T-helper 17 cell (primary cell): Measurements from ENCODE around the gene TRAPPC11. TPM values are rescaled to one million over a fixed set of nuclear protein-coding genes. Genes with fewer than 3 reads are reported as not detected.

ENCODE experiments used
- ATAC-seq: fragments of 150-1000 bp; cut with Tn5 transposase; 2 replicates; pipeline ENCODE4 v1.10.0; 2021; ENCODE audit warnings: mild to moderate bottlenecking, moderate library complexity
- DNase-seq, 3 donors: peaks; one replicate each; pipeline versions ENCODE4 v3.0.0 to v3.0.0-alpha.2; 2020 to 2021
- H3K9me3 ChIP-seq: one replicate; pipeline ENCODE4 v1.7.0; 2013; ENCODE audit warnings: low read length, mild to moderate bottlenecking; ENCODE audit not compliant: control insufficient read depth, poor library complexity, severe bottlenecking
- H3K27ac Mint-ChIP-seq: one replicate; pipeline ENCODE4 v1.8.0; 2022; ENCODE audit warnings: mild to moderate bottlenecking, moderate library complexity, mixed read lengths
- H3K27me3 Mint-ChIP-seq: one replicate; pipeline ENCODE4 v1.8.0; 2022; ENCODE audit warnings: mixed read lengths
- H3K36me3 Mint-ChIP-seq: one replicate; pipeline ENCODE4 v1.8.0; 2022; ENCODE audit warnings: low read depth, mixed read lengths
- H3K4me1 Mint-ChIP-seq: one replicate; pipeline ENCODE4 v1.8.0; 2022; ENCODE audit warnings: mild to moderate bottlenecking, mixed read lengths
- H3K4me3 Mint-ChIP-seq: one replicate; pipeline ENCODE4 v1.8.0; 2022; ENCODE audit warnings: mild to moderate bottlenecking, moderate library complexity, mixed read lengths
- total RNA-seq, 4 donors: library from RNA in 2 of 4; stranded (reverse) in 2 of 4; gene quantifications; one replicate each; pipeline ENCODE4 v1.2.3 and lab custom pipeline; 2022 to 2026

The TRAPPC11 gene
- total RNA-seq, 2 donors from 2014 or later, result 24.7 to 27.3 TPM

DNA sequence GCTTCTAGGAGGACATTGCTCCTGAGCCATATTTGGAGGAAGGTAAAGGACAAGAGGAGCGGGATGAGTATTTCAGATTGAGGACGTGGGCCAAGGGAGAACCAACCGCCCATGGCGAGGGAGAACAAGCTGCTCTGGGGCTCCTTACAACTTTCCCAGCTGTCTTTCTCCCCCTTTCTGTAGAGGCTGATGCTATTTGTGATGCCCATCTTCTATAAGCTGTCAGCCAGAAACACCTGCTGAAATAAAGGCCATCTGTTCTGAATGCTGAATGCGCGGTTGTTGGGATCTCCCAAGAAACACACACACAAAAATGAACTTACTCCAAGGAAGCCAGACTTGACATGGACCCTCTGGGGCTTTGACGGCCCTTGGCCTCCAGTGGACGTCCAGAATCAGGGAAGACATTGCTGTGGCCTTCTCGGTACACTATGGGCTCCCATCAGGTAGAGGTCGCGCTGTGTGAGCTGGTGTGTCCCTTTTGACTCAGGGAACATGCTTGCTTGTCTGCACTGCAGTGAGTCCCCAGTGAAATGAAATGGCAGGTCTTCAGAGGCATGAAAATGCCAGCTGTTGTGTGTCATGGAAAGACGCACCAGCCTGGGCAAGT, 31.0 kb upstream of the TRAPPC11 start:
- H3K4me3 Mint-ChIP-seq, result no peak overlapping the region
- DNase-seq (no peak), ATAC-seq (no peak)
- H3K9me3 ChIP-seq, result no peaks in the 10 kb centered on the region
- peaks cover 7% of the 10 kb centered on the region for H3K27me3 Mint-ChIP-seq
- peaks cover 2% of the 10 kb centered on the region for H3K36me3 Mint-ChIP-seq
- no peaks in the 10 kb centered on the region for H3K4me1 Mint-ChIP-seq
- H3K27ac Mint-ChIP-seq, result no peak overlapping the region

DNA sequence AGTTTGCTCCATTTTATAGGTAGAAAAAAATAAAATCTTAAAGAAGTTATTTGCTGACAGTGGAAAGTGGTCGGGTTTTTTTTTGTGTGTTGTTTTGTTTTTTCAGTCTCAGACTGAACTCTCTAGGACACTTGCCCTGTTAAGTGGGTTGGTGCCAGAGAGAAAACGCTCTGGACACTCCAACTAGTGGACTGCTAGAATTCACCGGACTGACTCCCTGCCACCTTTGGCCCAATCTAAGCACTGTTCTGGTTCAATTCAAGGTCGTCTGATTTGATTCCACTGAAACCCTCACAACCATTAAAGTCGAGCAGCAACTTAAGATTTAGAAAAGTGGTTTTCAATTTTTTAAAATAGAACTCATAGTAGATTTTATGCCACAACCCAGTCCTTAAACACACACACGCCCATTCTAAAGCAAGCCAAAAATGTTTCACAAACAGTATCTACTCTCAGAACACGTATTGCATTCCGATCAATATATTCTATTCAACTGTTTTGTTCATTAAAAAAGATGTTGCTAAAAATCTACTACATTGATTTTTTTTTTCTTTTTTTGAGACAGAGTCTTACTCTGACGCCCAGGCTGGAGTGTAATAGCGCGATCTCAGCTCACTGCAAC, 27.4 kb upstream of the TRAPPC11 start:
- Mint-ChIP-seq H3K4me1 (no peaks in the 10 kb centered on the region), H3K27ac (no peak overlapping the region), H3K4me3 (no peak overlapping the region), H3K27me3 (peaks cover 5% of the 10 kb centered on the region), H3K36me3 (peaks cover 5% of the 10 kb centered on the region)
- no peak for DNase-seq
- H3K9me3 ChIP-seq, result no peaks in the 10 kb centered on the region
- no peak for ATAC-seq

DNA sequence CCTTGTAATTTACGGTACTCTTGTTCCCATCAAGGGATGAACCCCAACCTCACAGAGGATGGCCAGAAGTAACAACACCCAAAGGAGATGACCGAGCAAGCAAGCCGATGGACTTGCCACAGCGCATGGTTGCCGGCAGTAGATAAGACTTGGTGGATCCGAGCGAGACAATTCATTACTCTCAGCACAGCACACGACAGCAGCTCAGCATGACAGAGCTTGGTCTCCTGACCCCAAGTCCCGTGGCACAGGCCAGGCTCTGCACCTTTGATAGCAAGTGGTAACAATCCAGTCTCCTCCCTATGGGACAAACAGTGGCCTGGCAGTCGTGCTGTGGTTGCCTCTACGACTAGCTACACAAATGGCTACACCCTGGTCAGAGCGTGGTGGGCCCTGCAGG, 26.4 kb upstream of the TRAPPC11 start:
- no peaks in the 10 kb centered on the region for H3K9me3 ChIP-seq
- Mint-ChIP-seq H3K4me3 (no peak overlapping the region), H3K4me1 (no peaks in the 10 kb centered on the region), H3K27me3 (peaks cover 5% of the 10 kb centered on the region), H3K27ac (no peak overlapping the region), H3K36me3 (peaks cover 7% of the 10 kb centered on the region)
- ATAC-seq, result no peak
- DNase-seq, result no peak

DNA sequence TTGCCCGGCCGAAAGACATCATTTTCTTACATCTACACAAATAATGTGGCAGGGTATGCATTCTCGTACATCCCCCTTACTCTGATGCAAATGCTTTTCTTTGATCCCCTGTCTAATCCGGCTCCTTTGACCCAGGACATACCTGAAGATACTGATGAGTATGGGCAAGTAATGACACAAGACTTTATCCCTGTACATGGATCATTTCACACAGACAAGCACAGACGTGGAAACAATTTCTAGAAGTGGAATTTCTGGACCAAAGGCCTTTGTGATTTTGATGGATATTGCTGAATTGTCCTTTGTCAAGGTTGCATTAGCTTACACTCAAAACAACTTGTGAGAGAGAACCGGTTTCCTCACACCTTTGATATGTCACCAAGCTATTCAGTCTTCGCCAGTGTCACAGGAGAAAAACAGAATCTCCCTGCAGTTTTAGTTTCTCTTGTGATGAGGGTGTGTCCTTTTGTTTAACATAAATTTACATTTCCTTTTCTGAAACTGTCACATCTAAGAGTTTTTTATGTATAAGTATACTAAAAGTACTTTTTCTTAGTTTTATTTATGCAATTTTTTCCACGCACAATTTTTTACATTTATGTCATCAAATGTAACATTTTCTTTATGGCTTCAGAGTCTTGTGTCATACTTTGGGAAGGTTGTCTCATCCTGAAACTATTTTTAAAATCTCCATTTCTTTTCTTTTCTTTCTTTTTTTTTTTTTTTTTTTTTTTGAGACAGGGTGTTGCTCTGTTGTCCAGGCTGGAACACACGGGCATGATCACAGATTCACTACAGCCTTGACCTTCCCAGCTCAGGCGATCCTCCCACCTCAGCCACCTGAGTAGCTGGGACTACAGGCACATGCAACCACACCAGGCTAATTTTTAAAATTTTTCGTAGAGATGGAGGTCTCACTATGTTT, 25.4 kb upstream of the TRAPPC11 start:
- H3K9me3 ChIP-seq, result no peaks in the 10 kb centered on the region
- DNase-seq, result no peak
- Mint-ChIP-seq H3K27ac (no peak overlapping the region), H3K27me3 (peaks cover 5% of the 10 kb centered on the region), H3K4me3 (no peak overlapping the region), H3K4me1 (no peaks in the 10 kb centered on the region), H3K36me3 (peaks cover 5% of the 10 kb centered on the region)
- ATAC-seq, result no peak

DNA sequence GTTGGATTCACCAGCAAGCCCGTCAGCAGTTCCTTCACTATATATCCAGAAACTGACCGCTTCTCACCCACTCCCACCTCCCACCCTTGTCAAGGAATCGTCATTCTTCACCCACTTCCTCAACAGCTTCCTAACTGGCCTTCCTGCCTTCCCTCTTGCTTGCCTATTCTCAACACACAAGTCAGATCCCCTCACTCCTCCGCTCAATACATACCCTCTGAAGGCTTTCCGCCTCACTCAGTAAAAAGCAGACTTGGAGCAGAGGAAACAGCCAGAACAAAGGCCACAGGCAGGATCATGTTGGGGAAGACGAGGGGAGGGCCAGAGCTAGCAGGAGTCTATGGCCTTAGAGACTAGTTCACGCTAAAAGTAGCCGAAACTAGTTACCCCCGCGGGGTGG, 23.8 kb upstream of the TRAPPC11 start:
- no peaks in the 10 kb centered on the region for H3K4me1 Mint-ChIP-seq
- H3K36me3 Mint-ChIP-seq, result peaks cover 5% of the 10 kb centered on the region
- DNase-seq, result no peak
- H3K9me3 ChIP-seq, result no peaks in the 10 kb centered on the region
- no peak overlapping the region for H3K4me3 Mint-ChIP-seq
- H3K27ac Mint-ChIP-seq, result no peak overlapping the region
- H3K27me3 Mint-ChIP-seq, result peaks cover 5% of the 10 kb centered on the region
- no peak for ATAC-seq

DNA sequence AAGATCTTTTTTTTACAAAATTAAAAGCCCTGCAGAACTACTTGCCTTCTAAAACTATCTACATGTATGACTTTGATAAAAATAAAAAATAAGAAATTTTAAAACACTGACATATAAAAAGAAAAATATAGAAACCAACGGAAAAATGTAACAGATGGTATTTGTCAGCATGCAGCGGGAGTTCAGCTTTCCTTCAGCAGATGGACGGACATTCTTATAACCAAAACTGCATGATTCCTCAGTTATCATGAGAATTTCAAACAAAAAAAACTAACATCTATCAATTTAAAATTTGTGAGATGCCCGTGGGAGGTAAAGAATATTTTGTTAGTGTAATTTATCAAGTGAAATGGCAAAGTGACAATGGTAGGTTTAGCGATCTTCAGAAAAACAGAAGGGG, 23.4 kb upstream of the TRAPPC11 start:
- no peaks in the 10 kb centered on the region for H3K4me1 Mint-ChIP-seq
- H3K36me3 Mint-ChIP-seq, result peaks cover 5% of the 10 kb centered on the region
- H3K27me3 Mint-ChIP-seq, result peaks cover 5% of the 10 kb centered on the region
- H3K4me3 Mint-ChIP-seq, result no peak overlapping the region
- H3K27ac Mint-ChIP-seq, result no peak overlapping the region
- no peaks in the 10 kb centered on the region for H3K9me3 ChIP-seq
- DNase-seq, result no peak
- no peak for ATAC-seq

DNA sequence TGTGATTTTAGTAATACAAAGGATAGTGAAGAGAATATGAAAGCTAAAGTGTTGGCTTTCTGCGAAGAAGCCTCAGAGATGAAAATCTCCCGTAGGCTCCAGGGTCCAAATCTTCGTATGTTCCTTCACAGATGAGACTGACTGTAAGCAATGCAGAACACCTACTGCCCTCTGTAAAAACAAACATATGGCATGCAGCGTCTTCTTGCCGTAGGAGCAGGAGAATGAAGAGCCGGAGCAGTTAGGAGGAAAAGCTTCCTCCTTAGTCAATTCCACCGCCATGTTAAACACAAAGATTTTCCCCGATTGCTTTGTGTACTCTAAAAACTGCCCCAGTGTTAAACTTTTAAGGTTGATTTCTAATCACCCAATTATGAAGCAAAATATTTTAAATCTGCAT, 22.6 kb upstream of the TRAPPC11 start:
- ATAC-seq (no peak), DNase-seq (no peak)
- Mint-ChIP-seq H3K4me1 (no peaks in the 10 kb centered on the region), H3K27me3 (peaks cover 5% of the 10 kb centered on the region), H3K36me3 (peaks cover 5% of the 10 kb centered on the region), H3K4me3 (no peak overlapping the region), H3K27ac (peak overlapping the region; percentile 24)
- no peaks in the 10 kb centered on the region for H3K9me3 ChIP-seq

DNA sequence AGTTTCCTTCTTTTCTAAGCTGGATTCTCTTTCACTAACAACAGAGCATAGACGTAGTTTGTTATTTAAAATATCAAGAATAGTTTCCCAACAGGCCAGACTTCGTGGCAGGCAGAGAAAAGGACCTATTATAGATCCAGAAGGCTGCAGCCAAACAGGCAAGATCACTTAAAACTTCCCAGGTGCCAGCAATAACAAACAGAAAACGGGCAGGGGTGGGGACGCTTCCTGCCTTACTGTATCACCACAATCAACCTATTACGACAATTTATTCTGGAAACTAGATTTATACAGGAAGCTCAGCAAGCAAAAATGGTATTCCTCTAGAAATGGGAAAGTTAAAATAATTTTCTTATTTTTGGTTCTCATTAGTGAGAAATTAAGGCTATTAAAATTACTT, 22.2 kb upstream of the TRAPPC11 start:
- Mint-ChIP-seq H3K27me3 (peaks cover 5% of the 10 kb centered on the region), H3K27ac (peak overlapping the region; percentile 24), H3K4me1 (no peaks in the 10 kb centered on the region), H3K4me3 (no peak overlapping the region), H3K36me3 (peaks cover 5% of the 10 kb centered on the region)
- DNase-seq (no peak), ATAC-seq (no peak)
- H3K9me3 ChIP-seq, result no peaks in the 10 kb centered on the region

DNA sequence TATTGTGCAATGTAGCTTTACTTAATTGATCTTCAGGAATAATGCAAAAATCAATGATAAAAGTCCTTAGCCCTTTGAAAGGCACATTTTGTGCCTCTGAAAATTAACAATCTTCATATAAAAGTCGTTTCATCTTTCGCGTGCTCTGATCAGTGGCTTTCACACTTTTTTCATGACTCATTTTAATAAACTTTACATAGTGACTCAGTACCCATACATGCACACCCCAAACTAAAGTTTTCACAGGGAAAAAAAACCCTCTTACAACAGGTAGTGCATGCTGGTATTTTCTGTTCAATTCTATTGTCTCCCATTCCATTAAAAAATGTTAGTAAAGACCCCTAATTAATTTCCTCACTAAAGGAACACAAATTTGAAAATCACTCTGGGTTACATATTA, 21.6 kb upstream of the TRAPPC11 start:
- no peak overlapping the region for H3K4me3 Mint-ChIP-seq

DNA sequence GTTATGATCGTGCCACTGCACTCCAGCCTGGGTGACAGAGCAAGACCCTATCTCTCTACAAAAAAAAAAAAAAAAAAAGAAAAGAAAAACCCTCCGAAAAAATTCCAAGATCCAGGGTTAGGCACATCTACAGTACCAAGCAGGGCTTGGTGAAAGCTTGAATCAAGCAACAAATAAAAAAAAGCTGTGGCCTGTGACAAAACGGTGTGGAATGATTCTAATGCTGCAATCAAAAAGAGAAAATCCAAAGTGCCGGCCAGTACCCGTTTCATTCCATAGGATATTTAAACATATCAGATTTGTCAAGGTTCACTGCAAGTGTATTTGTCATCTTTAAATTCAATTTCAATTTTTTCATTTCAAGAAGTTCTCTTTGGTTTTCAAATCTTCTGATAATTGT, 20.7 kb upstream of the TRAPPC11 start:
- peaks cover 5% of the 10 kb centered on the region for H3K36me3 Mint-ChIP-seq
- H3K9me3 ChIP-seq, result no peaks in the 10 kb centered on the region
- DNase-seq (no peak), ATAC-seq (no peak)
- peaks cover under 1% of the 10 kb centered on the region for H3K27me3 Mint-ChIP-seq
- H3K4me1 Mint-ChIP-seq, result no peaks in the 10 kb centered on the region
- H3K27ac Mint-ChIP-seq, result no peak overlapping the region
- no peak overlapping the region for H3K4me3 Mint-ChIP-seq

More for the DNA sequence above, 21.6 kb upstream of the TRAPPC11 start:
- ATAC-seq (no peak), DNase-seq (no peak)
- peaks cover 5% of the 10 kb centered on the region for H3K36me3 Mint-ChIP-seq
- H3K27ac Mint-ChIP-seq, result no peak overlapping the region
- H3K9me3 ChIP-seq, result no peaks in the 10 kb centered on the region
- H3K27me3 Mint-ChIP-seq, result peaks cover 5% of the 10 kb centered on the region
- no peaks in the 10 kb centered on the region for H3K4me1 Mint-ChIP-seq

DNA sequence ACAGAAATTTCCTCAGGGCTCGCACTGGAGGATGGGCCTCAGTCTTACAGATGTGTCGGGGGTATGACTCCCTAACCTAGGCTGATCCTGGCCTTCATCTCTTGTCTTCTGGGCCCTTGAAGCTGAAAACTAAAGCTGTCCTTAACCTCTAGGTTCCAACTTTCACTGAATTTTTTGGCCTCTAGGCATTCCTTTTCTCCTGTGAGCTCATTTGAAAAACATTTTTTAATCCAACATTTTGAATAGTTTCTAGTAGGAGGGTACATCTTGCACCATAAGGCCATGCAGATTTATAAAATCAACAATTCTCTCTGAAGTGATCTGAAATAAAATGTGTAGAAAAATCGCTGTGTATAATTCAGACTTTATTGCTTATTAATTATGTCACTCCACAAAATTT, 19.8 kb upstream of the TRAPPC11 start:
- Mint-ChIP-seq H3K4me3 (no peak overlapping the region), H3K4me1 (no peaks in the 10 kb centered on the region), H3K36me3 (peaks cover 5% of the 10 kb centered on the region), H3K27ac (no peak overlapping the region), H3K27me3 (no peaks in the 10 kb centered on the region)
- DNase-seq (no peak), ATAC-seq (no peak)
- no peaks in the 10 kb centered on the region for H3K9me3 ChIP-seq

DNA sequence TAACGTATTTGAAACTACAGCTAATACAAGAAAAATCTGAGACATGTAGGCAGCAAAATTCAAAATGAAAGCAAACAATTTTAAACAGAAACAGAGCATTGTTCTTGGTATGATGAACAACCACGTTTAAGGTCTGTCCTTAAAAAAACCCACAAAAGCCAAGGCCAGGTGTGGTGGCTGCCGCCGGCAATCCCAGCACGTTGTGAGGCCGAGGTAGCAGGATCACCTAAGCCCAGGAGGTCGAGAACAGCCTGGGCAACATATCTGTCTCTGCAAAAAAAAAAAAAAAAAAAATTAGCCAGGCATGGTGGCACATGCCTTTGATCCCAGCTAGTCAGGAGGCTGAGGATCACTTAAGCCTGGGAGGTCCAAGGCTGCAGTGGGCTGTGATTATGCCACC, 13.8 kb upstream of the TRAPPC11 start:
- Mint-ChIP-seq H3K36me3 (no peaks in the 10 kb centered on the region), H3K27ac (no peak overlapping the region), H3K4me1 (no peaks in the 10 kb centered on the region), H3K4me3 (no peak overlapping the region), H3K27me3 (no peaks in the 10 kb centered on the region)
- DNase-seq, result no peak
- no peak for ATAC-seq
- H3K9me3 ChIP-seq, result no peaks in the 10 kb centered on the region

DNA sequence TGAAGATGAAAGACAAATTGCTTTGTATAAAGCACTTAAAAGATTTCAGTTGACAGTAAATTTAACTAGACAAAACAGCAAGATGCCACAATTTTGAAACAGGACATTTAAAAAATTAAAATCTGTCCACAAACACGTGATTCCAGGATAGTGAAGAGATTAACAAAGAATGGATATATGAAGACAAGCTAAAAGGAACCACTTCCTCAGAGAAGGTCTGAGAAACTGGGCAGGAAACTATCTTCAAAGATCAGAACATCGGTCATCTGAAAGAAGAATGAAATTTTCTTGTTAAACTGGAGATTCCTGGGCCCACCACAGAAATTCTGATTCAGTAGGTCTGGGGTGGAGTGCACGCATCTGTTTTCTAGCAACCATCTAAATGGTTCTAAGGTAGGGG, 1.5 kb upstream of the TRAPPC11 start:
- H3K36me3 Mint-ChIP-seq, result no peaks in the 10 kb centered on the region
- DNase-seq (no peak), ATAC-seq (no peak)
- no peaks in the 10 kb centered on the region for H3K9me3 ChIP-seq
- peak overlapping the region; percentile 97 for H3K4me3 Mint-ChIP-seq
- no peaks in the 10 kb centered on the region for H3K27me3 Mint-ChIP-seq
- peak overlapping the region; percentile 94 for H3K27ac Mint-ChIP-seq
- peaks cover 28% of the 10 kb centered on the region for H3K4me1 Mint-ChIP-seq
